HL-60 (cell line): ENCODE measurements around the gene AGPAT2.

Source experiments
- DNase-seq, 2 experiments: peaks; one replicate each; pipeline ENCODE4 v3.0.0-alpha.2; 2010 to 2020; ENCODE audit warnings: low read depth in 1 of 2, low spot score in 1 of 2
- H3K27ac ChIP-seq: fragments of 250-450 bp; sonication (Bioruptor Pico); replicated peaks from 2 replicates; pipeline ENCODE4 v1.5.1; 2020; ENCODE audit warnings: mild to moderate bottlenecking, moderate library complexity
- H3K27me3 ChIP-seq: fragments of 250-450 bp; sonication (Bioruptor Pico); 2 replicates; pipeline ENCODE4 v1.5.1; 2021; ENCODE audit warnings: mild to moderate bottlenecking, moderate library complexity; ENCODE audit not compliant: insufficient read depth, poor library complexity, severe bottlenecking
- H3K4me3 ChIP-seq: replicated peaks from 2 replicates; pipeline ENCODE4 v1.5.1; 2011; ENCODE audit warnings: mild to moderate bottlenecking, control low read depth, low read length; ENCODE audit not compliant: insufficient read depth
- CTCF ChIP-seq: IDR thresholded peaks from one replicate; pipeline ENCODE4 v1.5.1; 2011; ENCODE audit warnings: low read length, control low read depth, inconsistent platforms; ENCODE audit not compliant: insufficient read depth
- GABPA ChIP-seq: IDR thresholded peaks from 2 replicates; pipeline ENCODE4 v1.6.1; 2012; ENCODE audit warnings: low read depth
- POLR2AphosphoS5 ChIP-seq: IDR thresholded peaks from 2 replicates; pipeline ENCODE4 v1.6.1; 2012; ENCODE audit warnings: low read depth
- SPI1 ChIP-seq: IDR thresholded peaks from 2 replicates; pipeline ENCODE4 v1.6.1; 2012; ENCODE audit warnings: low read depth, mild to moderate bottlenecking, borderline replicate concordance
- TF ChIP-seq, protein P1 (sequence below): IDR thresholded peaks from 2 replicates; pipeline ENCODE4 v1.6.1; 2012; ENCODE audit warnings: low read depth; ENCODE audit not compliant: insufficient replicate concordance

Gene AGPAT2

DNA sequence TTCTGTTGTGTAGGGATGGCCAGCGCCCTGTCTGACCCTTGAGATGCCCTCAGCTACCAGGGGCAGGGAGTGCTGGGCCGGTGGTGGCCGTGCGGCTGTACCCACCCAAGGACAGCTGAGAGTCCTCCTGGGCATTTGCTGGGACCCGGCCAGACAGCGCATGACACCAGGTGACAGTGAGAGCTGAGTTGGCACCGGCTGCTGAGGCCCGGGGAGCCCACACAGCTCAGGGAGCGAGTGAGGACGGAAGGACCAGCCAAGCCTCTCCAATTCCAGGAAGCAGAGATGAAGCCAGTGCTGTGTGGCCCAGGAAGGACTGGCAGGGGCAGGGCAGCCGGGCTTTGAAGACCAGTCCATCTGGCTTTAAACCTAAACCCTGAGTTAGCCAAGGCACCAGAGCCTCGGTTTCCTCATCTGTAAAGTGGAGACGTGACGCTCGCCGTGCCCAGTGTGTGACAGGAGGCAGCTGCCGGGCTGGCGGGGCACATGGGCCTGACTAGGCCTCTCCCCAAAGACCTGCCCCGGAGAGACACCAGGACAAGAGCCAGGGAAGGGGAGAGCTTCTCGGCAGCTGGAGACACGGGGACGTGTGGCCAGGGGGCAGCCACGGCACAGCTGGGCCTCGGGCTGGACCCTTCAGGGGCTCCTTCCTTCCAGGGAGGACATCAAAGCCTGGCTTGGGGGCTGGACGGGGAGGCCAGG is 3.0 kb upstream of the AGPAT2 start:
- H3K27ac ChIP-seq = no peak overlapping the region
- TF ChIP-seq, protein P1, sequence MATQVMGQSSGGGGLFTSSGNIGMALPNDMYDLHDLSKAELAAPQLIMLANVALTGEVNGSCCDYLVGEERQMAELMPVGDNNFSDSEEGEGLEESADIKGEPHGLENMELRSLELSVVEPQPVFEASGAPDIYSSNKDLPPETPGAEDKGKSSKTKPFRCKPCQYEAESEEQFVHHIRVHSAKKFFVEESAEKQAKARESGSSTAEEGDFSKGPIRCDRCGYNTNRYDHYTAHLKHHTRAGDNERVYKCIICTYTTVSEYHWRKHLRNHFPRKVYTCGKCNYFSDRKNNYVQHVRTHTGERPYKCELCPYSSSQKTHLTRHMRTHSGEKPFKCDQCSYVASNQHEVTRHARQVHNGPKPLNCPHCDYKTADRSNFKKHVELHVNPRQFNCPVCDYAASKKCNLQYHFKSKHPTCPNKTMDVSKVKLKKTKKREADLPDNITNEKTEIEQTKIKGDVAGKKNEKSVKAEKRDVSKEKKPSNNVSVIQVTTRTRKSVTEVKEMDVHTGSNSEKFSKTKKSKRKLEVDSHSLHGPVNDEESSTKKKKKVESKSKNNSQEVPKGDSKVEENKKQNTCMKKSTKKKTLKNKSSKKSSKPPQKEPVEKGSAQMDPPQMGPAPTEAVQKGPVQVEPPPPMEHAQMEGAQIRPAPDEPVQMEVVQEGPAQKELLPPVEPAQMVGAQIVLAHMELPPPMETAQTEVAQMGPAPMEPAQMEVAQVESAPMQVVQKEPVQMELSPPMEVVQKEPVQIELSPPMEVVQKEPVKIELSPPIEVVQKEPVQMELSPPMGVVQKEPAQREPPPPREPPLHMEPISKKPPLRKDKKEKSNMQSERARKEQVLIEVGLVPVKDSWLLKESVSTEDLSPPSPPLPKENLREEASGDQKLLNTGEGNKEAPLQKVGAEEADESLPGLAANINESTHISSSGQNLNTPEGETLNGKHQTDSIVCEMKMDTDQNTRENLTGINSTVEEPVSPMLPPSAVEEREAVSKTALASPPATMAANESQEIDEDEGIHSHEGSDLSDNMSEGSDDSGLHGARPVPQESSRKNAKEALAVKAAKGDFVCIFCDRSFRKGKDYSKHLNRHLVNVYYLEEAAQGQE = no peak
- TF ChIP-seq CTCF = no peak
- no peak for TF ChIP-seq SPI1
- TF ChIP-seq GABPA = no peak
- TF ChIP-seq POLR2AphosphoS5 = no peak
- DNase-seq = no peak
- no peak overlapping the region for H3K4me3 ChIP-seq
- H3K27me3 ChIP-seq = no peaks in the 10 kb centered on the region

GRCh38 chr9:136689108-136689460 is 1.8 kb upstream of the AGPAT2 start:
- no peaks in the 10 kb centered on the region for H3K27me3 ChIP-seq
- no peak overlapping the region for H3K27ac ChIP-seq
- TF ChIP-seq CTCF (no peak), POLR2AphosphoS5 (no peak), SPI1 (no peak), GABPA (no peak)
- TF ChIP-seq, protein P1 = no peak
- H3K4me3 ChIP-seq = no peak overlapping the region
- no peak for DNase-seq

DNA sequence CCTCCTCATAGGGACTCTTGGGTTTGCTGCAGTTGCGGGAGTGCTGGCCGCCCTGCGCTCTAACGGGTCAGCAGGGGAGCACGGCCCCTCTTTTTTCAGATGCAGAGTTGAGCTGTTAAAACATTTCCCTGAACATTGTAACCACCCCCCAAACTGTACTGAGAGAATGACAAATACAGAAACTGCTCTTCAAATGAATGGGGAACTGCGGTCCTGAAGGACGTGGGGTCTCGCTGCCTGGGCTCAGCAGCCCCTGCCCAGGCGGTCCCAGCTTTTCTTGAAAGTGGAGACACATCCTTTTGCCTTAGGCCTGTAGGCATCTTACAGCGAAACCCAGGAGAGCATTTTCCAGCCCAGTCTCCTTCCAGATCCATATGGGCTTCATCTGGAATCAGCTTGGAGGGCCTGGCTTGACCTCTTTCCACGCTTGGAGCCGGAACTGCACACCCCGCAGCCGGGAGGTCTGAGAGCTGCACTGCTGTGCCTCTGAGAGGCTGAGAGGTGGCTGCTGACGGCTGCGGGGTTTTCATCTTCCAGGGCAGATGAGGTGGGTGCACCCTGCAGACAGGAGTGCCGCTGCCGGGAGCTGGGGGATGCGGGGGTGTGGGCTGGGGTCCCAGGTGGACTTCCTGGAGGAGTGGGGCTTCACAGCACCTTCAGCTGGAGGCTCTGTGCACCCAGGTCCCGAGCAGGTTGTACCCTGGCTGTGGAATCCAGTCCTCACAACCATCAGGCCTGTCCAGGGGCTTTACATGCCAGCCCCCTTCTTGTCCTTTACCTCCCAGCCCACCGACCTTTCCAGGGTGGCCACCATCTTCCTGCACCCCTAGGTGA is 1.2 kb upstream of the AGPAT2 start:
- H3K27me3 ChIP-seq = no peaks in the 10 kb centered on the region
- DNase-seq = no peak
- no peak overlapping the region for H3K27ac ChIP-seq
- TF ChIP-seq POLR2AphosphoS5 = no peak
- no peak overlapping the region for H3K4me3 ChIP-seq

- no peaks in the 10 kb centered on the region for H3K27me3 ChIP-seq
- no peak for DNase-seq
- TF ChIP-seq, protein P1 = no peak
- TF ChIP-seq GABPA (no peak), CTCF (no peak), POLR2AphosphoS5 (no peak), SPI1 (no peak)
- peak overlapping the region; percentile 64 for H3K27ac ChIP-seq
- peak overlapping the region; percentile 33 for H3K4me3 ChIP-seq
Measured at GRCh38 chr9:136687721-136688223, 515 bp upstream of the AGPAT2 start.
